T47D (cell line): Measurements from ENCODE around the gene XPNPEP2.

Experiments used
- DNase-seq, 2 experiments: peaks; one replicate each; pipeline versions ENCODE4 v3.0.0 to v3.0.0-alpha.2; 2011 to 2012; ENCODE audit warnings: low read depth in 1 of 2, low spot score in 1 of 2
- JUND ChIP-seq: IDR thresholded peaks from 2 replicates; pipeline ENCODE4 v1.6.1; 2012; ENCODE audit warnings: low read depth
- in situ Hi-C: cut with HindIII; loops from 2 replicates; pipeline ENCODE4 v1.10.0; 2016; ENCODE audit warnings: low sequenced_read_pairs, low pct_unique_long_range_greater_than_20kb

XPNPEP2 gene

DNA sequence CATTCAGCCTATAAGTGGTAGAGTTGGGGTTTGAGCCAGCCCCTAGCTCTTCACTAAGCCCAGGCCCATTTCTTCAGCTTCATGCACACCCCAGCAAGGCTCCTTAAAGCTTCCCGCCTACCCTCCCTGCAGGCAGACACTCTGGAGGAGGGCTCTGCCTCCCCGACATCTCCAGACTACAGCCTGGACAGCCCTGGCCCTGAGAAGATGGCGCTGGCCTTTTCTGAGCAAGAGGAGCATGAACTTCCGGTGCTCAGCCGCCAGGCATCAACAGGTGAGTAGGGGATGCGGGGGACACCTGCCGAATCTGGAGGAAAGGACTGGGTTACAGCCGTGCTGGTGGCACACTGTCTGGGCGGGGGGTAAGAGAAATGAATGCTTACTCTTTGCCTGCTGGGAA lies 52.0 kb downstream of the XPNPEP2 start:
- in situ Hi-C loops, result no loop called here
- no peak for DNase-seq
- no peak for TF ChIP-seq JUND

DNA sequence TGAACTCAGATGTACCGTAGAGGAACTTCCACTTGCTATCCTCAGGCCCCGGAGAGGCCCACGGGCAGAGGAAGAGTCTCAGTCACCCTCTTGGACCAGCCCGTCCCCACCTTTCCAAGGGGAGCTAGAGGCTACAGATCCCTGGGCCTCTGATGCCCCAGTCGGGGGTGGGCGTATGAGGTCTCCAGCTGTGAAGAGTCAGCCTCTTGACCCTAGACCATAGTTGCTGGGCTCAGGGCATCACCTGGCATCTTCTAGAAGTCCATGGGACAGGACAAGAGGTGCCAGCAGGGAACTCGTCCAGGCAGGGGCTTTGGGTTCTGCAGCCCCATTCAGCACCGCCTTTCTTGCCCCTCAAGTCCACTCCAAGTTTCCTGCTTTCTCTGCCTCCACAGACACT lies 52.6 kb downstream of the XPNPEP2 start:
- TF ChIP-seq JUND, result no peak
- DNase-seq, result no peak
- in situ Hi-C loops, result no loop called here

DNA sequence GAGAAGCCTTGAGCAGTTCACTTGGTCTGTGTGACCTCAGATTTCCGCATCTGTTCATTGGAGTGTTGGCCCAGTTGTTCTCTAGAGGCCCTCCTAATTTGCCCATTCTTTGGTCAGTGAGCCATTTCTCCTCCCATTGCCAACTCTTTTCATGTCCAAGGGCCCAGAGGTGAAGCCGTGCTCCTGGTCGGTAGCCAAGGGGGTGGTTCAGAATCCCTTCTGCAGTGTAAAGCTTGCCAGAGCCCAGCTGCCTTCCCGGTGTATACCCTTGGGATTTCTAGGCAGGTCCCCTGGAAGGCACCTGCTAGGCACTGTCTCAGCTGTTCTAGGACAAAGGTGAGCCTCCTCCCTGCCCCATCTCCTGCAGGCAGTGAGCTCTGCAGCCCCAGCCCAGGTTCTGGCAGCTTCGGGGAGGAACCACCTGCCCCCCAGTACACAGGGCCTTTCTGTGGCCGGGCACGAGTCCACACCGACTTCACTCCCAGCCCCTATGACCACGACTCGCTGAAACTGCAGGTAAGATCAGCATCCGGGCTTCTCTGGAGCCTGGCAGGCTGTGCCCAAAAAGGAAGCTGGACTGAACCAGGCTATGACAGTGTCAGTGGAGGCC lies 53.3 kb downstream of the XPNPEP2 start:
- no peak for DNase-seq
- TF ChIP-seq JUND, result no peak
- in situ Hi-C loops, result no loop called here

- TF ChIP-seq JUND, result no peak
- in situ Hi-C loops, result no loop called here
- no peak for DNase-seq
These were observed 54.0 kb downstream of the XPNPEP2 start for GRCh38 chrX:129792586-129793291.

- in situ Hi-C loops, result no loop called here
- no peak for TF ChIP-seq JUND
- DNase-seq, result no peak
These were observed 54.9 kb downstream of the XPNPEP2 start for GRCh38 chrX:129793604-129794191.

GRCh38 chrX:129795584-129795983 lies 56.8 kb downstream of the XPNPEP2 start:
- in situ Hi-C loops, result no loop called here
- no peak for TF ChIP-seq JUND
- no peak for DNase-seq

- no peak for DNase-seq
- TF ChIP-seq JUND, result no peak
- in situ Hi-C loops, result no loop called here
These were observed 58.6 kb downstream of the XPNPEP2 start for GRCh38 chrX:129797251-129797906.

DNA sequence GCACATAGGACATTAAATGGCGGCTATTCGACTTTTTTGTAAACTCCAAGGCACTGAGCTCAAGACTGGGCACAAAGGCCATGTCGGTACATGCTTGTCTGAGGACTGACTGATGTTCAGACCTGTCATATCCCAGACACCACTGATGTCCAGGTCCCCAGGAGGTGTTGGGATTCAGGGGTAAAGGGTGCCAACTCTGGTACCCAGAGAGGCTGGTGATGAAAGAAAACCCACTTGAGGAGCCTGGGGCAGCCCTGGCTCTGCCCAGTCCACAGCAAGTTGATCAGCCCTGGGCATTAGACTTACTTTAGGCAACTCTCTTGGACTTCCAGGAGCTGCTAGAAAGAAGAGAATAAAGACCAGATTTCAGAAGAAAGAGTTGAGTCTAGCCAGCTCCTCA lies 59.7 kb downstream of the XPNPEP2 start:
- in situ Hi-C loops, result no loop called here
- TF ChIP-seq JUND, result no peak
- no peak for DNase-seq

GRCh38 chrX:129798888-129799287 lies 60.1 kb downstream of the XPNPEP2 start:
- DNase-seq, result no peak
- TF ChIP-seq JUND, result no peak
- in situ Hi-C loops, result no loop called here

GRCh38 chrX:129800186-129800585 lies 61.4 kb downstream of the XPNPEP2 start:
- no peak for DNase-seq
- in situ Hi-C loops, result no loop called here
- no peak for TF ChIP-seq JUND

- no peak for TF ChIP-seq JUND
These were observed 64.1 kb downstream of the XPNPEP2 start for GRCh38 chrX:129802863-129803262.

DNA sequence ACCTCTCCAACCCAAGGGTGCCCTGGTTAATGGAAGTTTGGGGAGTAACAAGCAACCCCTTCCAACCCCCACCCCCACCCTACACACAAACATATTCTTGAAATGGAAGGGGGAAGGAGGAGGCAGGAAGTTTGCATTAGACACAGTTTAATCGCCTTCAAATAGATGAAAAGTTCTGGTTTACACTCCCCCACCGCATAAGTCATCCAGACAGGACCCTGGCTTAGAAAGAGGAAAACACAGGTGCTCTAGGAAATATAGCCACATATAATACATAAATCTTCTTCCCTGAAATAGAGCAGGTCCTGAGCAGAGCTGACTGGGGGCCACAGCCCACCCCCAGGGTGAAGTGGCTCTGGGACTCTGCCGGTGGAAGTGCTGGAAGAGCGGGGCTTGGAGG lies 66.0 kb downstream of the XPNPEP2 start:
- TF ChIP-seq JUND, result no peak
- in situ Hi-C loops, result no loop called here
- no peak for DNase-seq

More at GRCh38 chrX:129802863-129803262, 64.1 kb downstream of the XPNPEP2 start:
- no peak for DNase-seq
- in situ Hi-C loops, result no loop called here
